ENCODE results near the gene RPS23. TPM values are rescaled to one million over a fixed set of nuclear protein-coding genes. Genes with fewer than 3 reads are reported as not detected.
A peak's percentile ranks its signal among the peaks of the same experiment; 100 is the strongest.

Gene RPS23
- total RNA-seq, 2 experiments from 2014 or later: 2,952 to 3,790 TPM

GRCh38 chr5:82225525-82226172 is 52.5 kb downstream of the RPS23 start:
- no peak overlapping the region for H3K4me3 ChIP-seq (ENCODE audit: low read depth, low read length, poor library complexity, severe bottlenecking)
- BruUV-seq (replicated peaks): no TSS peak
- H3K4me1 ChIP-seq (ENCODE audit: insufficient read depth, low read length, poor library complexity, severe bottlenecking): no peaks in the 10 kb centered on the region
- no peaks in the 10 kb centered on the region for H3K79me2 ChIP-seq (ENCODE audit: insufficient read depth, low read depth, low read length)
- no peaks in the 10 kb centered on the region for H4K20me1 ChIP-seq (ENCODE audit: insufficient read depth, low read length)
- H3K9me2 ChIP-seq (ENCODE audit: insufficient read depth, low read length): no peaks in the 10 kb centered on the region
- POLR2A ChIA-PET: interaction anchor here (0.8 to 1.1 kb wide), 2 partner anchors 11 to 22 kb away, joined by 3 read pairs; no protein-coding TSS in a partner anchor
- no peak overlapping the region for H3K27ac ChIP-seq (ENCODE audit: low read depth, low read length, poor library complexity, severe bottlenecking)
- no peak overlapping the region for H2AFZ ChIP-seq (ENCODE audit: low read length)
- no peaks in the 10 kb centered on the region for H3K36me3 ChIP-seq (ENCODE audit: insufficient read depth, low read length)
- intact Hi-C loops (cut with micrococcal nuclease; ENCODE audit: unreplicated experiment): loop anchor here (1.0 to 10.0 kb wide), 6 partner anchors 51 to 801 kb away; partner anchors contain the start of gene SSBP2
- TF ChIP-seq EZH2phosphoT487 (IDR thresholded peaks at IDR 0.05; ENCODE audit: borderline replicate concordance, low read depth, low read length) (no peak), CTCF (conservative IDR thresholded peaks at IDR 0.05; ENCODE audit: low read length) (peak; percentile 95)
- DNase-seq (ENCODE audit: low spot score): peak; percentile 65
- no peak overlapping the region for H3K4me2 ChIP-seq (ENCODE audit: low read length)
- CTCF ChIA-PET (ENCODE audit: unreplicated experiment): no interaction called here
- no peaks in the 10 kb centered on the region for H3K9me3 ChIP-seq (ENCODE audit: low read length)

Small RNA genes lying within 50 kb of the gene (small RNA-seq; reads per million reads assigned to genes)
- gene AC010598.1: not detected
